K562 (cell line): ENCODE results near the gene MED16. TPM values are rescaled to one million over a fixed set of nuclear protein-coding genes. Genes with fewer than 3 reads are reported as not detected.

Experiments
- ARHGAP35 ChIP-seq: fragments of 450-650 bp; IDR thresholded peaks from 2 replicates; pipeline ENCODE4 v1.6.1; 2018; ENCODE audit not compliant: partially characterized antibody
- CTCF ChIP-seq, 3 experiments: IDR thresholded peaks in 2 of 3; conservative IDR thresholded peaks in 1 of 3; 2 replicates each; pipeline ENCODE4 v1.5.1; 2011 to 2012; ENCODE audit warnings: low read length in 3 of 3, mild to moderate bottlenecking in 3 of 3, control low read depth in 2 of 3, improper control_type of control experiment in 1 of 3, inconsistent platforms in 1 of 3, low read depth in 1 of 3, mixed read lengths in 1 of 3, moderate library complexity in 1 of 3; ENCODE audit not compliant: insufficient read depth in 2 of 3
- DMBX1 ChIP-seq: fragments of 250-450 bp; sonication (Bioruptor Pico); IDR thresholded peaks from 2 replicates; pipeline ENCODE4 v1.8.0; 2022; ENCODE audit warnings: inconsistent platforms, mild to moderate bottlenecking, moderate library complexity, borderline replicate concordance
- ESRRA ChIP-seq: fragments of 450-650 bp; IDR thresholded peaks from 2 replicates; pipeline ENCODE4 v1.6.1; 2014; ENCODE audit warnings: low read depth, mild to moderate bottlenecking, moderate library complexity, borderline replicate concordance
- KLF1 ChIP-seq: fragments of 450-650 bp; IDR thresholded peaks from 2 replicates; pipeline ENCODE4 v1.6.1; 2016; ENCODE audit warnings: missing genetic modification characterization, missing compliant biosample characterization
- MIER1 ChIP-seq: fragments of 450-650 bp; IDR thresholded peaks from 2 replicates; pipeline ENCODE4 v1.6.1; 2016; ENCODE audit warnings: antibody characterized with exemption, mild to moderate bottlenecking, low read depth
- NCOA2 ChIP-seq, 2 experiments: fragments of 450-650 bp; IDR thresholded peaks; 2 replicates each; pipeline ENCODE4 v1.6.1; 2018; ENCODE audit warnings: mild to moderate bottlenecking in 2 of 2, moderate library complexity in 1 of 2; ENCODE audit not compliant: partially characterized antibody in 2 of 2
- PURB ChIP-seq: sonication (generic); formaldehyde crosslinking; IDR thresholded peaks from 2 replicates; pipeline ENCODE4 v1.9.0; 2021; ENCODE audit warnings: low read depth, mild to moderate bottlenecking, missing genetic modification reagents
- SRSF7 ChIP-seq: fragments of 200-400 bp; formaldehyde crosslinking; optimal IDR thresholded peaks from 2 replicates; pipeline ENCODE3; 2017; ENCODE audit warnings: mild to moderate bottlenecking, low read depth, low read length
- SUPT5H ChIP-seq: fragments of 450-650 bp; IDR thresholded peaks from 2 replicates; pipeline ENCODE4 v1.6.1; 2016
- TCF3 ChIP-seq: sonication (generic); formaldehyde crosslinking; IDR thresholded peaks from 2 replicates; pipeline ENCODE4 v1.4.0; 2020; ENCODE audit warnings: mild to moderate bottlenecking, missing genetic modification reagents
- ZFX ChIP-seq: sonication (generic); formaldehyde crosslinking; IDR thresholded peaks from 2 replicates; pipeline ENCODE4 v1.8.0; 2022; ENCODE audit warnings: mild to moderate bottlenecking, missing genetic modification reagents, moderate library complexity
- ZNF512 ChIP-seq: IDR thresholded peaks from 2 replicates; pipeline ENCODE4 v1.6.1; 2016; ENCODE audit warnings: missing genetic modification characterization, missing compliant biosample characterization
- ZNF695 ChIP-seq: fragments of 450-650 bp; formaldehyde crosslinking; IDR thresholded peaks from 2 replicates; pipeline ENCODE4 v1.4.0; 2020; ENCODE audit warnings: mild to moderate bottlenecking, moderate library complexity
- polyA plus RNA-seq, 8 experiments: library from polyadenylated mRNA; depleted of rRNA in 4 of 8; stranded (reverse) in 5 of 8; unstranded in 3 of 8; fragments of >200 nt; fragmentation: Nextera tagmentation in 2 of 8; fragmentation: Illumina TruSeq in 1 of 8; extraction: Ambion mirVana in 2 of 8; extraction: Trizol in 1 of 8; gene quantifications; 2 replicates each; pipeline versions ENCODE4 v1.2.1 to v1.2.3, GENCODE V29; 2011 to 2014; ENCODE audit warnings: inconsistent platforms in 1 of 8, missing spikeins in 1 of 8
- total RNA-seq, 7 experiments: library from RNA; depleted of rRNA in 6 of 7; stranded (reverse); fragments of >200 nt in 6 of 7; fragmentation: Illumina TruSeq in 2 of 7; extraction: Trizol in 2 of 7; gene quantifications; 2 replicates each; pipeline versions ENCODE4 v1.2.1 to v1.2.3, GENCODE V29; 2011 to 2021; ENCODE audit warnings: low replicate concordance in 1 of 7
- TF ChIP-seq, protein P1 (sequence below): fragments of 450-650 bp; IDR thresholded peaks from 2 replicates; pipeline ENCODE4 v1.6.1; 2016; ENCODE audit warnings: borderline replicate concordance
- TF ChIP-seq, protein P2 (sequence below): fragments of 450-650 bp; formaldehyde crosslinking; IDR thresholded peaks from 2 replicates; pipeline ENCODE4 v1.4.0; 2020; ENCODE audit warnings: mild to moderate bottlenecking, moderate library complexity
- TF ChIP-seq, protein P3 (sequence below): fragments of 450-650 bp; IDR thresholded peaks from 2 replicates; pipeline ENCODE4 v1.6.1; 2018; ENCODE audit warnings: mild to moderate bottlenecking, low read depth; ENCODE audit not compliant: partially characterized antibody
- TF ChIP-seq, protein P4 (sequence below): sonication (generic); formaldehyde crosslinking; IDR thresholded peaks from 2 replicates; pipeline ENCODE4 v1.8.0; 2022; ENCODE audit warnings: missing genetic modification reagents, mild to moderate bottlenecking, borderline replicate concordance

The MED16 gene
- total and polyA plus RNA-seq, 9 of the 15 experiments (the other 6 are each of a cell fraction or from before 2014, with no cell fraction given) = 0.89 to 59.9 (median 8.6) TPM

- TF ChIP-seq, protein P1, sequence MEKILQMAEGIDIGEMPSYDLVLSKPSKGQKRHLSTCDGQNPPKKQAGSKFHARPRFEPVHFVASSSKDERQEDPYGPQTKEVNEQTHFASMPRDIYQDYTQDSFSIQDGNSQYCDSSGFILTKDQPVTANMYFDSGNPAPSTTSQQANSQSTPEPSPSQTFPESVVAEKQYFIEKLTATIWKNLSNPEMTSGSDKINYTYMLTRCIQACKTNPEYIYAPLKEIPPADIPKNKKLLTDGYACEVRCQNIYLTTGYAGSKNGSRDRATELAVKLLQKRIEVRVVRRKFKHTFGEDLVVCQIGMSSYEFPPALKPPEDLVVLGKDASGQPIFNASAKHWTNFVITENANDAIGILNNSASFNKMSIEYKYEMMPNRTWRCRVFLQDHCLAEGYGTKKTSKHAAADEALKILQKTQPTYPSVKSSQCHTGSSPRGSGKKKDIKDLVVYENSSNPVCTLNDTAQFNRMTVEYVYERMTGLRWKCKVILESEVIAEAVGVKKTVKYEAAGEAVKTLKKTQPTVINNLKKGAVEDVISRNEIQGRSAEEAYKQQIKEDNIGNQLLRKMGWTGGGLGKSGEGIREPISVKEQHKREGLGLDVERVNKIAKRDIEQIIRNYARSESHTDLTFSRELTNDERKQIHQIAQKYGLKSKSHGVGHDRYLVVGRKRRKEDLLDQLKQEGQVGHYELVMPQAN = peak; percentile 88
- TF ChIP-seq ZNF695 (CRISPR knock-in tag) (no peak), TCF3 (no peak), CTCF (IDR thresholded peaks at IDR 0.05 in 2 of 3, conservative IDR thresholded peaks at IDR 0.05 in 1 of 3; ENCODE audit: insufficient read depth in 2 of 3, low read depth in 1 of 3, low read length in 3 of 3) (no peak), ZNF512 (tag) (no peak), SUPT5H (peak; percentile 53), ZFX (CRISPR knock-in tag) (no peak), ARHGAP35 (no peak), KLF1 (no peak), PURB (no peak), ESRRA (no peak), MIER1 (no peak), NCOA2 (IDR thresholded peaks at IDR 0.05; ENCODE audit: partially characterized antibody in 2 of 2) (no peak), DMBX1 (CRISPR knock-in tag) (no peak), SRSF7 (no peak)
- TF ChIP-seq, protein P2, sequence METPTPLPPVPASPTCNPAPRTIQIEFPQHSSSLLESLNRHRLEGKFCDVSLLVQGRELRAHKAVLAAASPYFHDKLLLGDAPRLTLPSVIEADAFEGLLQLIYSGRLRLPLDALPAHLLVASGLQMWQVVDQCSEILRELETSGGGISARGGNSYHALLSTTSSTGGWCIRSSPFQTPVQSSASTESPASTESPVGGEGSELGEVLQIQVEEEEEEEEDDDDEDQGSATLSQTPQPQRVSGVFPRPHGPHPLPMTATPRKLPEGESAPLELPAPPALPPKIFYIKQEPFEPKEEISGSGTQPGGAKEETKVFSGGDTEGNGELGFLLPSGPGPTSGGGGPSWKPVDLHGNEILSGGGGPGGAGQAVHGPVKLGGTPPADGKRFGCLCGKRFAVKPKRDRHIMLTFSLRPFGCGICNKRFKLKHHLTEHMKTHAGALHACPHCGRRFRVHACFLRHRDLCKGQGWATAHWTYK = no peak
- TF ChIP-seq, protein P3, sequence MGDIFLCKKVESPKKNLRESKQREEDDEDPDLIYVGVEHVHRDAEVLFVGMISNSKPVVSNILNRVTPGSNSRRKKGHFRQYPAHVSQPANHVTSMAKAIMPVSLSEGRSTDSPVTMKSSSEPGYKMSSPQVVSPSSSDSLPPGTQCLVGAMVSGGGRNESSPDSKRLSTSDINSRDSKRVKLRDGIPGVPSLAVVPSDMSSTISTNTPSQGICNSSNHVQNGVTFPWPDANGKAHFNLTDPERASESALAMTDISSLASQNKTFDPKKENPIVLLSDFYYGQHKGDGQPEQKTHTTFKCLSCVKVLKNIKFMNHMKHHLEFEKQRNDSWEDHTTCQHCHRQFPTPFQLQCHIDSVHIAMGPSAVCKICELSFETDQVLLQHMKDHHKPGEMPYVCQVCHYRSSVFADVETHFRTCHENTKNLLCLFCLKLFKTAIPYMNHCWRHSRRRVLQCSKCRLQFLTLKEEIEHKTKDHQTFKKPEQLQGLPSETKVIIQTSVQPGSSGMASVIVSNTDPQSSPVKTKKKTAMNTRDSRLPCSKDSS = no peak
- TF ChIP-seq, protein P4, sequence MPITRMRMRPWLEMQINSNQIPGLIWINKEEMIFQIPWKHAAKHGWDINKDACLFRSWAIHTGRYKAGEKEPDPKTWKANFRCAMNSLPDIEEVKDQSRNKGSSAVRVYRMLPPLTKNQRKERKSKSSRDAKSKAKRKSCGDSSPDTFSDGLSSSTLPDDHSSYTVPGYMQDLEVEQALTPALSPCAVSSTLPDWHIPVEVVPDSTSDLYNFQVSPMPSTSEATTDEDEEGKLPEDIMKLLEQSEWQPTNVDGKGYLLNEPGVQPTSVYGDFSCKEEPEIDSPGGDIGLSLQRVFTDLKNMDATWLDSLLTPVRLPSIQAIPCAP = no peak
Measured at GRCh38 chr19:900302-901111, 7.5 kb upstream of the MED16 start (continued).
